ENCODE results near the gene HSPG2.
"Not testable (repeated sequence)": the region's sequence is repeated elsewhere in the genome, so short reads cannot be mapped to it uniquely, and the experiment has no call there.

Gene HSPG2

DNA sequence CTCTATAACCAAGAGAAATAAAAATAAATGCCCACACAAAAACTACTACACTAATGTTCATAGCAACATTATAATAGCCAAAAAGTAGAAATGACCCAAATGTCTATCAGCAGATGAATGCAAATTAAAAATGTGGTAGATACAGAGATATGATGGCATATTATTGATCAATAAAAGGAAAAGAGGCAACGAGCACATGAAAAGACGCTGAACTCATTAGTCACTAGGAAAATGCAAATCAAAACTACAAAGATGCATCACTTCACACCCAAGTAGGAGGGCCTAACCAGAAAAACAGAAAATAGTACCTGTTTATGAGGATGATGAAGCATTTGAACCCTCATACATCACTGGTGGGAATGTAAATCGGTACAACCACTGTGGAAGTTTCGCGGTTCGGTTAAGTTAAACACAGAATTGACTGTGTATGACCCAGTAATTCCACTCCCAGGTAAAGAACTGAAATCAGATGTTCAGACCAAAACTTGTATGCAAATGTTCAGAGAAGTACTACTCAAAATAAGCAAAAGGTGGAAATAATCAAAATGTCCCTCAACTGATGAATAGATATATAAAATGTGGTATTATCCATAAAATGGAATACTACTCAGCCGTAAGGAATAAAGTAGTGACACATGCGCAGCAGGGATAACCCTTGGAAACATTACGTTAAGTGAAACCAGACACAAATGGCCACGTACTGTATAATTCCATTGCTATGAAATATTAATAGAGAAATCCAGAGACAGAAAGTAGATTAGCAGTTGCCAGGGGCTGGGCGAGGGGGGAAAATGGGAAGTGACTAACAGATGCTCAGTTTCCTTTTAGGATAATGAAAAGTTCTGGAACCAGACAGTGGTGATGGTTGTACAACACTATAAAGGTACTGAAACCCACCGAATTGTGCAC is 157.2 kb downstream of the HSPG2 start:
- DNase-seq, result no peak

GRCh38 chr1:21778405-21778727 is 158.7 kb downstream of the HSPG2 start:
- DNase-seq, result no peak

- DNase-seq, result not testable (repeated sequence)
Observed at GRCh38 chr1:21776925-21777324, 160.2 kb downstream of the HSPG2 start.

DNA sequence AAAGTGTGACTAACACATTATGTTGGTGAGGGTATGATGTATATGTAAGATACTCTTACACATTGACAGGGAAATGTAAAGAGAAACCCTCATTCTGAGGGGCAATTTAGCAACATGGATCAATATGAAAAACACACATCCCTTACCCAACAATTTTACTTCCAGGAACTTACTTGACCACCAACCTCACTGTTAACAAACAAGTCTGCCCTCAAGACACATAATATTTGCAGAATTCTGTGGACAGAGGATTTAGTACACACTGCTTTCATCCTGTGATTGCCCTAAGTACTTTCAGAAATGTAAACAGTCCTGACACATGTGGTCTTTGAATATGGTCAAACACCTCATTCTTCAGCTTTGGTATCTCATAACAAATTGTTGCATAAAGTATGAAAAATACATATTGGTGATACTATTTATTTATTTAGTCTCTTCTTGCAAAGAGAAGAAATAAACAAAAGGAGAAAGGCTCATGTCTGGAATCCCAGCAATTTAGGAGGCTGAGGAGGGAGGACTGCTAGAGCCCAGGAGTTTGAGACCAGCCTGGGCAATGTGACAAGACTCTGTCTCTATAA is 161.0 kb downstream of the HSPG2 start:
- DNase-seq, result peak; percentile 58

- DNase-seq, result no peak
Observed at GRCh38 chr1:21775550-21775914, 161.6 kb downstream of the HSPG2 start.

DNA sequence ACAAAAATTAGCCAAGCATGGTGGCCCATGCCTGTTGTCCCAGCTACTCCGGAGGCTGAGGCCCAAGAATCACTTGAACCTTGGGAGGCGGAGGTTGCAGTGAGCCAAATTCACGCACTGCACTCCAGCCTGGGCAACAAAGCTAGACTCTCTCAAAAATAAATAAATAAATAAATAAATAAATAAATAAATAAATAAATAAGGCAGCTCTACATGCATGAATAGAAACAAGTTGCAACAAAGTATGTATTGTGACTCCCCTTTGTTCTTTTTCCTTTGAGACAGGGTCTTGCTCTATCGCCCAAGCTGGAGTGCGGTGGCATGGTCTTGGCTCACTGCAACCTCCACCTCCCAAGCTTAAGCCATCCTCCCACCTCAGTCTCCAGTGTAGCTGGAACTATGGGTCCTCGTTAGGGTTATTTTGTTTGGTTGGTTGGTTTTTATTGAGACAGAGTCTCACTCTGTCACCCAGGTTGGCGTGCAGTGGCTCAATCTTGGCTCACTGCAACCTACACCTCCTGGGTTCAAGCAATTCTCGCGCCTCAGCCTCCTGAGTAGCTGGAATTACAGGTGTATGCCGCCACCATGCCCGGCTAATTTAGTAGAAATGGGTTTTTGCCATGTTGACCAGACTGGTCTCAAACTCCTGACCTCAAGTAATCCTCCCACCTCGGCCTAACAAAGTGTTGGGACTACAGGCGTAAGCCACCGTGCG is 162.1 kb downstream of the HSPG2 start:
- no peak for DNase-seq

GRCh38 chr1:21773585-21773984 is 163.5 kb downstream of the HSPG2 start:
- no peak for DNase-seq
